Epidermal melanocyte (primary cell): ENCODE results near the gene VWA3B.
"Not testable (repeated sequence)": the region's sequence is repeated elsewhere in the genome, so short reads cannot be mapped to it uniquely, and the experiment has no call there.

Experiments used
- DNase-seq: peaks from one replicate; pipeline ENCODE4 v3.0.0; 2011; ENCODE audit warnings: low spot score; ENCODE audit not compliant: insufficient read length

VWA3B gene

GRCh38 chr2:98297817-98298682, 211.1 kb downstream of the VWA3B start:
- DNase-seq, result no peak

GRCh38 chr2:98298683-98299164, 211.8 kb downstream of the VWA3B start:
- no peak for DNase-seq

- DNase-seq, result no peak
These were observed 212.4 kb downstream of the VWA3B start for GRCh38 chr2:98299211-98299905.

GRCh38 chr2:98300141-98300874, 213.3 kb downstream of the VWA3B start:
- DNase-seq, result no peak

- DNase-seq, result no peak
These were observed 214.5 kb downstream of the VWA3B start for GRCh38 chr2:98301469-98301868.

GRCh38 chr2:98307131-98307696, 220.2 kb downstream of the VWA3B start:
- DNase-seq, result not testable (repeated sequence)

GRCh38 chr2:98308068-98308467, 221.1 kb downstream of the VWA3B start:
- no peak for DNase-seq

GRCh38 chr2:98308532-98308931, 221.6 kb downstream of the VWA3B start:
- no peak for DNase-seq

- DNase-seq, result no peak
These were observed 222.6 kb downstream of the VWA3B start for GRCh38 chr2:98309580-98309979.

GRCh38 chr2:98310010-98310409, 223.0 kb downstream of the VWA3B start:
- no peak for DNase-seq

- DNase-seq, result no peak
These were observed 224.1 kb downstream of the VWA3B start for GRCh38 chr2:98311090-98311489.

- DNase-seq, result no peak
These were observed 225.0 kb downstream of the VWA3B start for GRCh38 chr2:98311771-98312545.

- DNase-seq, result no peak
These were observed 226.7 kb downstream of the VWA3B start for GRCh38 chr2:98313492-98314250.

GRCh38 chr2:98314251-98314650, 227.3 kb downstream of the VWA3B start:
- DNase-seq, result no peak

GRCh38 chr2:98315957-98316356, 229.0 kb downstream of the VWA3B start:
- DNase-seq, result no peak

GRCh38 chr2:98317214-98317613, 230.2 kb downstream of the VWA3B start:
- DNase-seq, result no peak

GRCh38 chr2:98320171-98320570, 233.2 kb downstream of the VWA3B start:
- DNase-seq, result not testable (repeated sequence)

- DNase-seq, result no peak
These were observed 237.2 kb downstream of the VWA3B start for GRCh38 chr2:98324181-98324580.

GRCh38 chr2:98327776-98328175, 240.8 kb downstream of the VWA3B start:
- DNase-seq, result no peak

GRCh38 chr2:98329549-98329948, 242.6 kb downstream of the VWA3B start:
- no peak for DNase-seq
